ENCODE results near the gene KRTAP10-7.

- TF ChIP-seq POLR2A (IDR thresholded peaks at IDR 0.05) = no peak
- TF ChIP-seq, protein P1, sequence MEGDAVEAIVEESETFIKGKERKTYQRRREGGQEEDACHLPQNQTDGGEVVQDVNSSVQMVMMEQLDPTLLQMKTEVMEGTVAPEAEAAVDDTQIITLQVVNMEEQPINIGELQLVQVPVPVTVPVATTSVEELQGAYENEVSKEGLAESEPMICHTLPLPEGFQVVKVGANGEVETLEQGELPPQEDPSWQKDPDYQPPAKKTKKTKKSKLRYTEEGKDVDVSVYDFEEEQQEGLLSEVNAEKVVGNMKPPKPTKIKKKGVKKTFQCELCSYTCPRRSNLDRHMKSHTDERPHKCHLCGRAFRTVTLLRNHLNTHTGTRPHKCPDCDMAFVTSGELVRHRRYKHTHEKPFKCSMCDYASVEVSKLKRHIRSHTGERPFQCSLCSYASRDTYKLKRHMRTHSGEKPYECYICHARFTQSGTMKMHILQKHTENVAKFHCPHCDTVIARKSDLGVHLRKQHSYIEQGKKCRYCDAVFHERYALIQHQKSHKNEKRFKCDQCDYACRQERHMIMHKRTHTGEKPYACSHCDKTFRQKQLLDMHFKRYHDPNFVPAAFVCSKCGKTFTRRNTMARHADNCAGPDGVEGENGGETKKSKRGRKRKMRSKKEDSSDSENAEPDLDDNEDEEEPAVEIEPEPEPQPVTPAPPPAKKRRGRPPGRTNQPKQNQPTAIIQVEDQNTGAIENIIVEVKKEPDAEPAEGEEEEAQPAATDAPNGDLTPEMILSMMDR (IDR thresholded peaks at IDR 0.05 in 8 of 11, conservative IDR thresholded peaks at IDR 0.05 in 3 of 11) = no peak
Measured at GRCh38 chr21:44617071-44617501, 16.7 kb downstream of the KRTAP10-7 start.
